SK-MEL-5 (cell line): ENCODE data around the gene TSSC4. TPM values are rescaled to one million over a fixed set of nuclear protein-coding genes. Genes with fewer than 3 reads are reported as not detected.

Source experiments
- DNase-seq: peaks from one replicate; pipeline ENCODE4 v3.0.0-alpha.2; 2016; ENCODE audit warnings: low read depth, low spot score
- in situ Hi-C: cut with HindIII; loops from 2 replicates; pipeline ENCODE4 v1.10.0; 2016; ENCODE audit warnings: low sequenced_read_pairs, high pct_unique_total_duplicates, low pct_unique_long_range_greater_than_20kb
- small RNA-seq, 2 experiments: library from RNA; depleted of rRNA; stranded (forward); fragments of <200 nt; gene quantifications; one replicate each; pipeline ENCODE3, GENCODE V24; 2014
- total RNA-seq: library from RNA; depleted of rRNA; stranded (reverse); fragments of >200 nt; shearing (Covaris generic); gene quantifications from 2 replicates; pipeline ENCODE4 v1.2.3, GENCODE V29; 2014; rRNA removed

Gene TSSC4
- total RNA-seq, 1 experiment from 2014 or later = 43.3 TPM

DNA sequence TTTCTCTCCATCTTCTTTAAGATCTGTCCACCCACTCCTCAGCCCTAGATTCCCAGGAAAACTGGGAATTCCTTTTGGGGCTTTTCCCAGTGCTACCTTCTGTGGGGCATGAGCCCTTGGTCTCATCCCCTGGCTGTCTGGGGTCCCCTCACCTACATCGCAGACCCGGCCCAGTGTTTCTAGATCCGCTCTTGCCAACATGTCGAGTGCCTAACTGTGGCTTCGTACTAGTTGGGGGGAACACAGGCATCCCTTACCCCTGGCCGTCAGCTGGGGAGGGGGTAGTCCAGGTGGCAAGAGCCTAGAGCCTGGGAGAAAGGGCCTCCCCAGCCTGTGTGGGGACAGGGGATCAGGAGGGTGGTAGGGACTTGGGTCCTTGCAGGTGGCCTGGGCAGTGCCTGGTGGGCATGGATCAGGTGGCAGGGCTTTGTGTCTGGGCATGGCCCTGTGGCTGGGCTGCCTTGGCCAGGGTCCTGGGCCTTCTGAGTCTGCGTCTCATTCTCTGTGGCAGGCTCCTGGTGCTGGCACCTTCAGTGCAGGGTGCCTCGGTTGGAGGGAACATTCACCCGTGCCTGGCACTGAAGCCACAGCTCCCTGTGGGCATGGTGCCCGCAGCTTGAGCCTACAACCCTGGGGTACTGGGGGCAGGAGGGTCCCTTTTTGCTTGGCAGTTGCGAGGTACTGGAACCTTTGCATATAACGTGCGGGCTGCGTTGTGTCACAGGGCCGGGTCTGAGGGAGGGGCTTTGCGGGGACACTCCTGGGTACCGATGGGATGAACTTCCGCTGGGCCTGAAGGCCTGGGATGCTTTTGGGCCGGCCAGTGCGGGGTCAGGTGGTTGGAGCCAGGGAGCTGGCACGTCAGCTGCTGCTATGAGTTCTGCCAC, 48.4 kb downstream of the TSSC4 start:
- in situ Hi-C loops = no loop called here
- DNase-seq = no peak

DNA sequence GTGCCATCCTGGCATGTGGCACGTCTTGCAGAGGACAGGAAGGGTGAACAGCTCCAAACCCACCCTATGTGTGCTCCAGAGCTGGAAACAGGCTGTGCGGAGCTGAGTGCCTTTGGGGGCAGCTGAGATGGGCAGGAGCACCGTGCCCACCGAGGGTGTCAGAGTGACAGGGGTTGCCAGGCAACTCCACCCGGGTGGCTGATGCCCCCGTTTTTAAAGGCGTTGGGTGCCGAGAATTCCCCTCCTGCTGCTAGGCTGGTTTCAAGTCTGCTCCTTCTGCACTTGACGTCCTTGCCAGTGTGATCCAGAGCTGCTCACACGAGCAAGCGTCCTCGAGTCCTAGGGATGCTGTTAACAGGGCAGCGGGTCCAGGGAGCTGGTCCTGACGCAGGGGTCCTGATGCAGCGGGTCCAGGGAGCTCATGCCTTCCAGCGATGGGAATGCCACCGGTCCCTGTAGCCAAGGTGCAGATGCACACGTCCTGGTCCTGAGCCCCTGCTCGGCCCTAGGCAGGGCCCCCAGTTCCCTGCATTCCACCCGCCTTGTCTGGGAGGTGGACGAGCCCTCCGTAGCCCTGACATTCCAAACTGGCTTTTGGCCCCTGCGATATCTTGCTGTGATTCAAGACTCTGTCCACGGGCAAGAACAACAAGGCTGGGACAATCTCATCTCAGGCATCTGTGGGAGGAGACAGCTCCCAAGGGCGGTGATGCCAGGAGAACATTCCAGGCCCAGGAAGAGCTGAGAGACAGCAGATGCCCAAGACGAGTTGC, 49.2 kb downstream of the TSSC4 start:
- in situ Hi-C loops = no loop called here
- DNase-seq = no peak

DNA sequence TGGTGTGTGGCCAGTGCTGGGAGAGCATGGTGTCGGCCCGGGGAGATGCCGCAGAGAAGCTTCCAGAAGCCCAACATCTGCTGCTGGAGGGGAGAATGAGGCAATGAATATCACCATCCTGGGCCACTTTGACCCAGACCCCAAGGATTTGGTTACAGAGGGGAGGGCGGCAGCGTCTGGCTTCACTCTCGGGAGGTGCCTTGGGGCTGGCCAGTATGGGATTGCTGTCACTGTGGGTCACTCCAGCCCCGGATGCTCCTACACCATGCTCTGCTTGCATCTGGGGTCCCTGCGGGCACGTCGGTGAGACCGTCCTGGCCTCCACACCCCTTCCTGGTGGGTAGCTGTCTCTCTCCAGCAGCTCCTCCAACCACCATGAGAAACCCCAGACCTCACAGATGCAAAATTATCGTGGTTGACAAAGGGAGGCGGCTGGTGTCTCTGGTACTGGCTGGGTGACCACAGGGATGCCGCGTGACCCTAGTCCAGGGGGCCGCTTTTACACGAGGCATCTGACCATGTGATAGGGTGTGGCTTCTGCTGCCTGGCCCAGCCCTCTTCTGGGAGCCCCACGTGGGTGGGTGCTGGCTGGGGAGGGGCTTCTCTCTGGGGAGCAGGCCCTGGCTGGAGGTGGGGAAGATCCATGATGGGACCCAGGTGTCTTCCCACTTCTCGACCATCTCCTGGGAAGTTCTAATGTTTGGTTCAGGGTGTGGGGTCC, 49.9 kb downstream of the TSSC4 start:
- in situ Hi-C loops = no loop called here
- no peak for DNase-seq

DNA sequence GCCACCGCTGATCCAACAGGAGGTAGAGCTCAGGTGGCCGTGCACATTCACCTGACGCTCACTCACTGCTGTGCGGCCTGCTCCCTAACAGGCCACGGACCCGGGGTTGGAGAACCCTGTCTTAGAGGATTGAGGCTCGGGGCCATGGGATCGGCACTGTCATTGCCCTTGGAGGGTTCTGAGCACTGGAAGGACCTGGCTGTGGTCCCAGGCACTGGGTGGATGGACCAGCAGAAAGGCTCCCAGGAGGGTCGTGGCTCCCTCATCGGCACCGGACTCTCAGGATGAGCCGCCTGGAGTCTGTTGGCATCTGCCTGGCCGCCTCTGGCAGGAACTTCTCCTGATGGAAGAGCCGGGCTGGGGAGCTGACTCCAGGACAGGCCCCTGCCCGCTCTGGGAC, 50.8 kb downstream of the TSSC4 start:
- in situ Hi-C loops = no loop called here
- no peak for DNase-seq

DNA sequence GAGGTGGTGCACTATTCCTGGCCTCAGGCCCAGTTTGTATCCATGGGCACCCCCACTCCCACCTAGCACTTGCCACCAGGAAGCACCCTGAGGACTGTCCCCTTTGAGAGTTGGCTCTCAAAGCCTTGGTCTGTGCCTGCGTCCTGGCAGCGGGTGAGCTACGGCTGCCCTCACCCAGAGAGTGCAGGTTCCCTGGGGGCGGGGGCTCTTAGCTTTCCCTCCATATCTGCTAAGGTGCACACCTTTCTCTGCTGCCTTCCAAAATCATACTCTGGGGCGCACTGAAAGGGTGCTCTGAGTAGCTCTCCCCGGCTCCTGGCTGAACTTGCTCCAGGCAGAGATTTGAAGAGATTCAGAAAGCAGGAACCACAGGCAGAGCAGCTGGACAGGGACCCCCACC, 51.4 kb downstream of the TSSC4 start:
- DNase-seq = no peak
- in situ Hi-C loops = no loop called here

DNA sequence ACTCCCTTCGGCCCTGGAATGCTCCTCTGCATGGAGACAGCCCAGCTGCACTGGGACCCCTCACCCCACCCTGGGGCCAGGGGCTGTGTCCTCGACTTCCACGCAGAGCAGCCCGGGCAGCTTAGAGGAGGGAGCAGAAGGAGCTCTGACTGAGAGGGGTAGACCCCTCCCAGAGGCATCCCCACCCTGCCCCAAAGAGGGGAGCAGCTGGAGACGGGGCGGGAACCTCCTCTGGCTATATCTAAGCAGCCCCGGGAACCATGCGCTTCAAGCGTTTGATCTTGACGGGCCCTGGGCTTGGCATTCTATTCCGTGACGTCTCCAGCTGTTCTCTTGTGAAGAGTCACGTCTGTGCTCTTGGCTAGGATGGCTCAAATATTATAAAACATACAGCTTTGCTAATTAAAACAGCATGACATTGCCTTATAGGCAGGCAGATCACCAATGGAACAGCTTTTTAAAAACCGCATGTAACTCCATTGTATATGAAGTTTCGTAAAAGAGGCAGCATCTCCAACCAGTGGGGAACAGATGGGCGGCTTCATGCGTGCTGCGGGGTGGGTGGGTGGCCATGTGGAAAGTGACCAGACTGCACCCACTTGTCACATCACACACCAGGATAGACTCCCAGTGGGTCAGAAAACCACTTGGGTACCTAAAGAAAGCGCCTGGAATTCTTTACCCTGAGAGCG, 51.9 kb downstream of the TSSC4 start:
- in situ Hi-C loops = no loop called here
- no peak for DNase-seq

DNA sequence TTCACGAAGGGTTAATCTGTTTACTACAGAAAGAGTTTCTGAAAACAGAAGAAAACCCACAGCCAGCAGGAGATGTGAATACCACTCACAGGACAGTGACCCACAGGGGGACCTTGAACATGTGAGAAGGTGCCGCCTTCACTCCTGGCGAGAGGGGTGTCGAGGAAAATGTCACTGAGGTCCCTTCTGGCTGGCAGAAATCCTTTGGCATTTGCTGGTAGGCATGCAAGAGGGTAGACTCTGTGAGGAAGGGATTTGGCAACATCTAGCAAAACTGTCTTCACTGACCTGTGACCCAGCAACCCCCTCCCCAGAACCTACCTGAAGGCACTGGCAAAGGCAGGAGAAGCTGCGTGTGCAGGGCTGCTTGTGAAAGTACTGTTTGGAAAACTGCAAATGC, 52.9 kb downstream of the TSSC4 start:
- in situ Hi-C loops = no loop called here
- DNase-seq = no peak

Small RNA genes within 50 kb of the gene (small RNA-seq; reads per million reads assigned to genes)
- gene RF00019 = 0 reads per million in 2 experiments

Other genes with a start within 250 kb of the TSSC4 start
- gene INS, start 239.5 kb upstream of the TSSC4 start, total RNA-seq = not detected in 2 replicates
- not detected in 2 replicates for gene TH, start 228.9 kb upstream of the TSSC4 start, total RNA-seq
- not detected in 2 replicates for gene ASCL2, start 130.2 kb upstream of the TSSC4 start, total RNA-seq
- gene C11orf21, start 98.8 kb upstream of the TSSC4 start, total RNA-seq = not detected in 2 replicates
- gene TSPAN32, start 98.7 kb upstream of the TSSC4 start, total RNA-seq = not detected in 2 replicates
- gene CD81, start 23.4 kb upstream of the TSSC4 start, total RNA-seq = 132 and 150 TPM in 2 replicates
- not detected in 2 replicates for gene TRPM5, start 43.8 kb downstream of the TSSC4 start, total RNA-seq
- gene KCNQ1, start 44.3 kb downstream of the TSSC4 start, total RNA-seq = 0.71 TPM in 1 of 2 replicates, not detected in the other